OCI-LY7 (cell line): Measurements from ENCODE around the gene HSD11B1L.

Source experiments
- CTCF ChIP-seq: fragments of 200-600 bp; sonication (generic); conservative IDR thresholded peaks from 2 replicates; pipeline ENCODE4 v1.5.1; 2014; ENCODE audit warnings: mild to moderate bottlenecking, antibody characterized with exemption, low read length, moderate library complexity, mixed read lengths
- EZH2phosphoT487 ChIP-seq: fragments of 200-600 bp; sonication (generic); IDR thresholded peaks from 2 replicates; pipeline ENCODE4 v1.6.1; 2018; ENCODE audit warnings: low read depth, borderline replicate concordance, mild to moderate bottlenecking, mixed run types, antibody characterized with exemption, low read length, moderate library complexity, mixed read lengths

GRCh38 chr19:5674714-5675113 is 6.1 kb upstream of the HSD11B1L start:
- TF ChIP-seq CTCF (no peak), EZH2phosphoT487 (no peak)
